ENCODE data around the gene LAMA5. TPM values are rescaled to one million over a fixed set of nuclear protein-coding genes. Genes with fewer than 3 reads are reported as not detected.

LAMA5 gene
- total RNA-seq, 4 donors from 2014 or later, result 93.9 to 179 (median 117) TPM

- Histone ChIP-seq H3K4me1 (peaks cover 55 to 75% of the 10 kb centered on the region in 2 donors), H3K4me3 (replicated peaks in 1 of 3) (no peak overlapping the region), H3K36me3 (no peaks in the 10 kb centered on the region), H3K27ac (no peak overlapping the region), H3K27me3 (no peaks in the 10 kb centered on the region), H3K9me3 (no peaks in the 10 kb centered on the region)
- 84 to 87% methylated on average over 18 to 22 of the region's 29 CpGs for WGBS, 2 donors
- intact Hi-C loops (cut with DNase I), result no loop called here
- no peak for DNase-seq
- TF ChIP-seq CTCF (IDR thresholded peaks at IDR 0.05), result no peak
- TF ChIP-seq POLR2A (IDR thresholded peaks at IDR 0.05), result no peak
These were observed 5.2 kb upstream of the LAMA5 start for GRCh38 chr20:62372042-62372993.

GRCh38 chr20:62371588-62372041, 4.5 kb upstream of the LAMA5 start:
- no peak overlapping the region for H3K27ac ChIP-seq
- H3K36me3 ChIP-seq, result no peaks in the 10 kb centered on the region
- peaks cover 49 to 69% of the 10 kb centered on the region in 2 donors for H3K4me1 ChIP-seq
- TF ChIP-seq POLR2A (IDR thresholded peaks at IDR 0.05) (no peak), CTCF (IDR thresholded peaks at IDR 0.05) (no peak)
- no peak overlapping the region for H3K4me3 ChIP-seq (replicated peaks in 1 of 3)
- intact Hi-C loops (cut with DNase I), result no loop called here
- 80 to 100% methylated on average over 2 of the region's 8 CpGs for WGBS, 2 donors
- no peaks in the 10 kb centered on the region for H3K27me3 ChIP-seq
- no peaks in the 10 kb centered on the region for H3K9me3 ChIP-seq
- DNase-seq, result no peak

- intact Hi-C loops (cut with DNase I), result no loop called here
- WGBS, 2 donors, result 57 to 100% methylated on average over 1 to 6 of the region's 18 CpGs
- Histone ChIP-seq H3K4me3 (replicated peaks in 1 of 3) (no peak overlapping the region), H3K9me3 (no peaks in the 10 kb centered on the region), H3K27ac (peak overlapping the region in 2 of 3 donors; percentile 65 to 66), H3K27me3 (no peaks in the 10 kb centered on the region), H3K36me3 (no peaks in the 10 kb centered on the region), H3K4me1 (peaks cover 45 to 67% of the 10 kb centered on the region in 2 donors)
- DNase-seq, result peak; percentile 90
- no peak for TF ChIP-seq POLR2A (IDR thresholded peaks at IDR 0.05)
- no peak for TF ChIP-seq CTCF (IDR thresholded peaks at IDR 0.05)
These were observed 3.9 kb upstream of the LAMA5 start for GRCh38 chr20:62370807-62371587.

- H3K36me3 ChIP-seq, result no peaks in the 10 kb centered on the region
- H3K27me3 ChIP-seq, result no peaks in the 10 kb centered on the region
- intact Hi-C loops (cut with DNase I), result no loop called here
- no peaks in the 10 kb centered on the region for H3K9me3 ChIP-seq
- peaks cover 49 to 67% of the 10 kb centered on the region in 2 donors for H3K4me1 ChIP-seq
- peak overlapping the region in 2 of 3 donors; percentile 65 to 66 for H3K27ac ChIP-seq
- no peak for DNase-seq
- TF ChIP-seq CTCF (IDR thresholded peaks at IDR 0.05) (no peak), POLR2A (IDR thresholded peaks at IDR 0.05) (no peak)
- WGBS, 2 donors, result 78% methylated on average over 14 of the region's 19 CpGs; no CpG with 5 or more reads in 1 of the 2 donors
- H3K4me3 ChIP-seq (replicated peaks in 1 of 3), result no peak overlapping the region
These were observed 3.1 kb upstream of the LAMA5 start for GRCh38 chr20:62370115-62370806.

Data from thyroid gland (tissue), 4 donors.